GM18499 (cell line): Measurements from ENCODE around the gene GALK1.
A peak's percentile ranks its signal among the peaks of the same experiment; 100 is the strongest.
"Not testable (repeated sequence)": the region's sequence is repeated elsewhere in the genome, so short reads cannot be mapped to it uniquely, and the experiment has no call there.

Experiments used
- ATAC-seq: cut with Tn5 transposase; IDR thresholded peaks from one replicate; pipeline ENCODE4 v1.9.1; 2021; ENCODE audit warnings: moderate number of reproducible peaks; ENCODE audit not compliant: insufficient read depth, unreplicated experiment

GALK1 gene

DNA sequence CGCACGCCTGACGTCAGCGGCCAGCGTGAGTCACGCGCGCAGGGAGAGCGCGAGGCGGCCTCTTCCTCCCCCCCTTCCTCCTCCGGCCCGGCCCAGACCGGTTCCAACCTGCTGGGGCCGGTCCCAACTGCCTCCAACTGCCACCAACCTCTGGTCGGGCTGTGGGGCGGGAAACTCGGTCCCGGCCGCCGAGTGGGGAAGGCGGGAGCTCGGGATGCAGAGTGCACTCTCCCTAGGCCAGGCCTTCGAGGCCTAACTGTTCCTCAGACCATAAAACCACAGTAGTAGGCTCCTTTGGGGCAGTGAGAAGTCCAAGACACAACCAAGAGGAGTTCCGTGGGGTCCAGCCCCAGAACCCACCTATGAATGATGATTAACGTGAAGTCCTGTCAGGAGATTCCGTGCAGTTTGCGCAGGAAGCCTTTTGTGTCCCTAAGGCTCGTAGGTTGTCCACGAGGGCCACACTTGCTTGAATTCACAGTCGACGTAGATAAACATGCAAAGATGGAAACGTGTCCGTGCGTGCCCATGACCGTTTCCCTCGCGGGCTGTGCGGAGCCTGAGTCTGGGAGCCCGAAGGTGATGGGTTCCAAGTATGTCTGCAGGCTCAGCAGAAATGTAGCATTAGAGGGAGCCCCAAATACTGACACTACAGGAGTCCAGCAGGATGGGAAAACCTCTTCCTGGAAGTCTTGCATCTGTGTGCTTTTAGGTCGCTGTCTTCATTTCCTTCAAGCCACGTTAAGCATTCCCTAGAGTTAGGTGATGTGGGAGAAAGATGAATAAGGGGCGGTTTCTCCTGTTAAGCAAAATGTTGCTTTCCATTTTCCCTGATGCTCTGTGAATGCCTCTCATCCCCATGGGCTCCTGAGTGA is 20.3 kb upstream of the GALK1 start:
- ATAC-seq, result no peak

- ATAC-seq, result no peak
Observed at GRCh38 chr17:75784473-75785015, 19.6 kb upstream of the GALK1 start, which contains the start of gene UNK. TSS of gene UNK (plus strand) at chr17:75784806. CDS start at chr17:75784881, 75 bp downstream.

DNA sequence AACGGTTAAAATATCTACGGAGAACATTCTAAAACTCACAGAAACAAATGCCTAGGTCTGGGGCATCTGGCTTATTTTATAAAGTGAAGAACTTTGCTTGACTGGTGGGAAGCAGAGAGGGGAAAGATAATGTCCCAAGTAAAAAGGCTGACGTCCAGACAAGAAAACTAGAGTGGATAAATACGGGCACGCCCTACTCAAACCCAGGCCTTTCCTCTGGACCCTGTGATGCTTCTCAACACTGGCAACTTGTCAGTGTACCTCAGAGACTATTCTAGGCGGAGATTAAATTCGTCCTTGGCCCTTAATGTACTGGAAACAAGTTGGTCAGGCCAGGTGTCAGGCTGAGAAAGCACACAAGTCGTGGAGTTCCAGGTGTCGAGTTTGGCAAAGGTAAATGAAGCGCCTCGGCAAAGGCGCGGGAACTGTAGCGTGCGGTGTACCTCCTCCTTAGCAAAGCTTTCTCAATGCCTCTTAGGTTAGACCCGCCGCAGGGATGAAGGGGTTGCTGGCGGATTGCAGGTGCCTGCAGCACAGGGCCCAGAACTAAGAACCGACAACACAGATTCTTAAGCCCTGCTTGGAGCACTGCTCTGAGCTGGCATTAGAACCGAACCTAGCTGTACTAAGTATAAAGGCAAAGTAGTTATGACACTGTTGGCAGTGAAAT is 18.9 kb upstream of the GALK1 start:
- ATAC-seq, result no peak

- no peak for ATAC-seq
Observed at GRCh38 chr17:75783069-75783783, 18.2 kb upstream of the GALK1 start.

DNA sequence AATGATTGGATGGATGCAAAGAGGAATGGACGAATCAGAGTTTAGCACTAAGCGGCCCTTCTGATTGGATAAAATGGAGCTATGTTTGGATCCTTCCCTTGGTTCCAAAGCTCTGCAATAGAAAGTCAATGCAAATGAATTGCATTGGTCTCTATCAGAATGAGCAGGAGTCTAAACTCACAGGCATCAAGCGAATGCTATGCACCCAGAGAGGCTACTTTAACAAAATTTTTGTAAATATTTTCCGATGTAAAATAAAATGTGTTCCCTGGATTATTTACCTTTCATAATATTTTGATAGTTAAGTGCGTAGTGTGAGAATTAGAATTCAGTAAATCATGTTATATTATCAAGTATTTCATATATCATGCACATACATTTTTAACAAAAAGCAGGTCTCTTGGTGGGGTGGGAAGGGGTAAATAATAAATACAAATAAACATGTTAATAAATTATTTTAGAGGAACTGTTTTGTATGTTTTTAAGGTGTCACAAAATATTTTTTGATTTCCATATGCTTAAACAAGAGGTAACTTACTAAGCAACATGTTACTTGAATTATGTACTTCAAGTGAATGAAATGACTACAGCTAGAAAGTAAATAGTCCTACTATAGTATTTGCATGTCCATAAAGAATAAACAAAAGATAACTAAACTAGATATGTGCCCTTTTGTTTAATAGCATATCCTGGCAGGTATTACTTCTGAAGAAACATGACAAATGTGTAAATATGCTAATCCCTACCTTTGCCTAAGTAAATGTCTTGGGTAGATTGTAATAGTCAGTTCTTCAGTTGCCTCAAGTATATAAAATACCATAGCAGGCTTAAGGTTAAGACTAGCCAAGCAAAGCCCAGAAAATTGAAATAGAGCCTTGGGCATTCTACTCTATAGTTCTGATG is 15.2 kb upstream of the GALK1 start:
- no peak for ATAC-seq

DNA sequence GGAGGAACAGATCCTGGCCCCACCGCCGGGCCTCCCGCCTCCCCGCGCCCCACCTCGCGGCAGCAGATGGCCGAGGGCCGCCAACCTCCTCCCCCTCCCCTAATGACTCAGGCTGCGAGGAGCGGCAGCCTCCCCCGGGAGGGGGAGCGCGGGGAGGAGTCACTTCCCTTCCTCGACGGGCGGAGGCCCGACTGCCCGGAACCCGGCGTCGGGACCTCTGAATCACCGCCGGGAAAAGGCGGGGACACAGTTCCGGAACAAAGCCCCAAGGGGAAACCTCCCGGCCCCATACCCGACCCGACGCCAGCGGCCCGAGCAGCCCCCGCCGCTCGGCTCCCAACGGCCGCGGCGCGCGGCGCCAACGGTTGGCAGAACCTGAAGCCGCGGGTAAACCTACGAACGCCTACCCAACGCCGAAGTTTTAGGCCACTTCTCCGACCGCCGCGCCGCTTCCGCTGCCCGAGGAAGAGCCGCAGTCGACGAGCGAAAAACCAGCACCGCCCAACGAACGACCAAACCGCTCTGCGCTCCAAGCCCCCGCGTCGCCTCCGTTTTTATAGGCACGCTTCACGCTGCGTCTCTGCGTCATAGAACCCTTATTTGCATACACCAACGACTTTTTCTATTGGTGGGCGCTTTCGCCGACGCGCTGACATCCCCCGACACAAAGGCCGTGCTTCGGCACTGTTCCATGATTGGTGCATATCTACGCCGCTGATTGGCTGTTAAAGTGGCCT is 14.4 kb upstream of the GALK1 start:
- ATAC-seq, result peak; percentile 67

- no peak for ATAC-seq
Observed at GRCh38 chr17:75778861-75779249, 13.9 kb upstream of the GALK1 start.

- ATAC-seq, result not testable (repeated sequence)
Observed at GRCh38 chr17:75778066-75778860, 13.3 kb upstream of the GALK1 start.

DNA sequence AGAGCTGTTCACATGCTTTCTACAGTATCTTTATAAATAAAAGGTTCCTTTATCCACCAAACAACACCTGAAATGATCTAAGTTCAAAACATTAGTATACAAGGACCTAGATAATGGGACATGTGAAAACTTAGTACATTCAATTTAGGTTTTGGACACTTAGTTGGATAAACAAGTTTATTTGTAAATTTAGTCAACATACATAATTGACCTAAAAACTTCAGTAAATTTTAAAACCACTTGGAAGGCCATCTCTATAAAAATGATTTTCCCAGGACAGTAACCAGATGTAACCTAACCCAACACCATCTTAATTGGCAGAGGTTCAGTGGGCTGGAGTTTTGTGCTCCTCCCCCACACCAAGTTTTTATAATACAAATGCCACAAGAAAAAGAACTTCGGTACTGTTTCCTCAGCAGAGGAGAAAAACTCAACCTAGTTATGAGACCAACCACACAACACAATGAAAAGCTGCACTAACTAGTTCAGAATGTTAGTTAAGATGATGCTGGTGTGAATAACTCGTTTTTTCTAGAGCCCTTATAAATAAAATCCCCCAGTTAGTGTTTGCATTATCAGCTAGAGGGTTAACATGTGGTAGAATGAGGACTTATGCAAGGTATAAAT is 12.4 kb upstream of the GALK1 start:
- no peak for ATAC-seq

- ATAC-seq, result no peak
Observed at GRCh38 chr17:75776386-75777295, 11.6 kb upstream of the GALK1 start.

- ATAC-seq, result no peak
Observed at GRCh38 chr17:75774991-75775668, 10.1 kb upstream of the GALK1 start.

- no peak for ATAC-seq
Observed at GRCh38 chr17:75774471-75774990, 9.5 kb upstream of the GALK1 start.

- no peak for ATAC-seq
Observed at GRCh38 chr17:75773808-75774470, 8.9 kb upstream of the GALK1 start.

GRCh38 chr17:75773121-75773807 is 8.3 kb upstream of the GALK1 start:
- ATAC-seq, result no peak
